Activated naive CD4-positive, alpha-beta T cell treated with anti-CD3 and anti-CD28 coated beads, Interleukin-2, amount 50 U/mL, for 16 hours (primary cell): ENCODE data around the gene SLC25A24.
"Not testable (repeated sequence)": the region's sequence is repeated elsewhere in the genome, so short reads cannot be mapped to it uniquely, and the experiment has no call there.

Experiments used
- DNase-seq: peaks from one replicate; pipeline ENCODE4 v3.0.0-alpha.2; 2020

Gene SLC25A24

GRCh38 chr1:108194051-108194450, 6.1 kb downstream of the SLC25A24 start:
- DNase-seq, result no peak

GRCh38 chr1:108193333-108193732, 6.8 kb downstream of the SLC25A24 start:
- no peak for DNase-seq

DNA sequence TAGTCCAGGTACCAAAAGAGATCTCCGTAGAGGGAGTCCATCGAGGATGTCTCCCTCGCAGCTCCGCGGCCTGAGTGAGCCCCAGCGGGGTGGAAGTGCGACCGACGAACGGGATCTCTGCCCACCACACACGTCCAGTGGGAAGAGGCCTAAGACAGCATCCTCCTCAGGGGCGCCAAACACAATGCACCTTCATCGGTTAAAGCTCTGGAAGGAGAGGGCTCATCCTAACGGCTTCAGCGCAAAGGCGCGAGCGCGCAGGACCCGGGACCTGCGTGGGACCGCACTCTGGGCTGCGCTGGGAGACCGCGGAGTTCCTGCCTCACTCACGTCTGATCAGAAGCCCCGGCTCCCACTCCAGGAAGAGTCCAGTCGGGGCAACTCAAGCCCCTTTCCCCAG, 7.6 kb downstream of the SLC25A24 start:
- no peak for DNase-seq

- no peak for DNase-seq
These were observed 9.3 kb downstream of the SLC25A24 start for GRCh38 chr1:108190686-108191416.

- no peak for DNase-seq
These were observed 10.0 kb downstream of the SLC25A24 start for GRCh38 chr1:108190001-108190634.

DNA sequence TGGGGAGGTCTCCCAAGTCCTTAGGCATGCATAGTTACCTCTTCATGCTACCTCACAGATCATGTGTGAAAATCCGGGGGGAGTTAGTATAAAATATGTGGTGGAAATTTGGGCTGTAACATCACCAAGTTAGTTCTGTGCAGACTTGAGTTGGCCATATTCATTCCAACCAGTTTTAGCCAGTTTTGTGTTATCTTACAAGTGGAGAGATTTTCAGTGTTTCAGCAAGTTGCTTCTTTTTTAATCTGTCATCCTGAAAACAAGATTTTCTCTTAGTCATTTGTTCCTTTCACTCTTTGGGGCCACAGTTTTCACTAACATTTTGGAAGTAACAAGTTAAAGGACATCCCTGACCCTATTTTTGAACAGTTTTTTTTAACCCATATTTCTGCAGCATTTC, 11.3 kb downstream of the SLC25A24 start:
- DNase-seq, result no peak

- DNase-seq, result no peak
These were observed 17.0 kb downstream of the SLC25A24 start for GRCh38 chr1:108182959-108183700.

DNA sequence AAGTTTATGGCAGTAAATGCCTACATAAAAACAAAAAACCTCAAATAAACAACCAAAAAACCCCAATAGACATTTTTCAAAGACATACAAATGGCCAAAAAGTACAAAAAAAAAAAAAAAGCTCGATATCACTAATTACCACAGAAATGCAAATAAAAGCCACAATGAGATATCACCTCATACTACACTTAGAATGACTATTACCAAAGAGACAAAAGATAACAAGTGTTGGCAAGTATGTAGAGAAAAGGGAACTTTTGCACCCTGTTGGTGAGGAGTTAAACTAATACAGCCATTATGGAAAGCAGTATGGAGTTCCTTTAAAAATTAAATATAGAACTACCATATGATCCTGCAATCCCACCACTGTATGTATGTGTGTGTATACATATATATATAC, 21.1 kb downstream of the SLC25A24 start:
- no peak for DNase-seq

DNA sequence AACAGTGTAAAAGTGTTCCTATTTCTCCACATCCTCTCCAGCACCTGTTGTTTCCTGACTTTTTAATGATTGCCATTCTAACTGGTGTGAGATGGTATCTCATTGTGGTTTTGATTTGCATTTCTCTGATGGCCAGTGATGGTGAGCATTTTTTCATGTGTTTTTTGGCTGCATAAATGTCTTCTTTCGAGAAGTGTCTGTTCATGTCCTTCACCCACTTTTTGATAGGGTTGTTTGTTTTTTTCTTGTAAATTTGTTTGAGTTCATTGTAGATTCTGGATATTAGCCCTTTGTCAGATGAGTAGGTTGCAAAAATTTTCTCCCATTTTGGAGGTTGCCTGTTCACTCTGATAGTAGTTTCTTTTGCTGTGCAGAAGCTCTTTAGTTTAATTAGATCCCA, 37.7 kb downstream of the SLC25A24 start:
- DNase-seq, result not testable (repeated sequence)

GRCh38 chr1:108159951-108160350, 40.2 kb downstream of the SLC25A24 start:
- not testable (repeated sequence) for DNase-seq

- DNase-seq, result no peak
These were observed 41.2 kb downstream of the SLC25A24 start for GRCh38 chr1:108158893-108159453.

DNA sequence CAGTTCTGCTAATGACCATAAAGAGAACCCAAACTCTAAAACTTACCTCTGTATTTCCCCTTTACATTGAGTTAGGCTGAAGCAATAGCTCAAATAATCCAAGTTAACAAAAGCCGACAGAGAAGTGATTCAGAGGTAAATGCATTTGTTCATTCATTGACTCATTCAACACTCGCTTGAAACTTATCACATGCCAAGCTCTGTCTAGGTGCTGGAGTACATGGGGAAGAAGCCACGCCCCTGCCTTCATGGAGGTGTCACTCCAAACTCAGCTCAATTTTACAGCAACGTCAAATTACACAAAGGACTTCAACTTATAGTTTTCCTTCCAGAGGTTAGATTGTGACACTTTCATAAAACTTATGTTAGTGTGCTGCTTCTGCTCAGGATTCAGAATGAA, 45.8 kb downstream of the SLC25A24 start:
- DNase-seq, result no peak

- DNase-seq, result no peak
These were observed 47.3 kb downstream of the SLC25A24 start for GRCh38 chr1:108152782-108153222.

DNA sequence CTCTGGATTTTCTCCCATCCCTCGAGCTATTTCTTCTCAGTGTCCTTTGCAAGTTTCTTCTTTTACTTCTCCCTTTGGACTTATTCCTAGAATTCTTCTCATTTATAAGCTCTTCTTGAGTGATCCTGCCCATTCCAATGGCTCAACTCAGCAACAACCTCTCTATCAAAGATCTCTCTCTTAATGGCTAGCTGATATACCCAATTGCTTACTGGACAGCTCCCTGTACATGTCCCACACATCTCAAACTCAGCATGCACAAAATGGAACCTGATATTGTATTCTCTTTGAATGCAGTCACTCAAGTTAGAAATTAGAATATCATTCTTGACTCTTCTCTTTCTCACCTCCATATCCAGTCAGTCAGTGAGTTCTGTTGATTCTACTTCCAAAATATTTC, 48.6 kb downstream of the SLC25A24 start:
- no peak for DNase-seq

GRCh38 chr1:108149796-108150467, 50.2 kb downstream of the SLC25A24 start:
- DNase-seq, result no peak

DNA sequence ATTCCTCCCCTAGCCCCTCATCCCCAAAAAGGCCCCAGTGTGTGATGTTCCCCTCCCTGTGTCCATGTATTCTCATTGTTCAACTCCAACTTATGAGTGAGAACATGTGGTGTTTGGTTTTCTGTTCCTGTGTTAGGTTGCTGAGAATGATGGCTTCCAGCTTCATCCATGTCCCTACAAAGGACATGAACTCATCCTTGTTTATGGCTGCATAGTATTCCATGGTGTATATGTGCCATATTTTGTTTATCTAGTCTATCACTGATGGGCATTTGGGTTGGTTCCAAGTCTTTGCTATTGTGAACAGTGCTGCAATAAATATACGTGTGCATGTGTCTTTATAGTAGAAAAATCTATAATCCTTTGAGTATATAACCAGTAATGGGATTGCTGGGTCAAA, 55.6 kb downstream of the SLC25A24 start:
- not testable (repeated sequence) for DNase-seq

DNA sequence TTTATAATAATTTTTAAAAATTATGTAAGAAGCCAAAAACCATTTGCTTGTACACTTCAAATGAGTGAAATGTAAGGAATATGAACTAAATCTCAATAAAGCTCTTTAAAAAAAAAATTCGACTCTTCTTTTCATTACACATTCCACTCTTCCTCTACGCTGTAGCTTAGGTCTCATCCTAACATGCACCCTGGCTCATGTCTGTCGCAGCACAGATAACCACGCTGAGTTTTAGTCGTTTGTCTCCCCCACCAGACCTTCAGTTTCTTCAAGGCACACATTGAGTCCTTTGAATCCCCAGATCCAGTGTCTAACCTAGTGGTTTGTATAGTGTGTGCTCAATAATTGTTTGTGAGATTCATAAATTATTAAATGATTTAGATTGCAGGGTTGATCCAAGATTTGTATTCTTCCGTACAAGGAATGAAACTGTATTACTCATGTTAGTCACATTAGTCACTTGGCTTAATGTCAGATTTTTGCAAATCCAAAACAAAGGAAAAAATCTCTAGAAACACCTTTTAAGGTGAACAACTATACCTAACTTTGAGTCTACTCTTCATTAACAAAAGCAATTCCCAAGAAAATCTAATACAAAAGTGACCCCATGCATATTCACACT, 57.3 kb downstream of the SLC25A24 start:
- no peak for DNase-seq

- no peak for DNase-seq
These were observed 57.9 kb downstream of the SLC25A24 start for GRCh38 chr1:108142258-108142657.

GRCh38 chr1:108141621-108142020, 58.5 kb downstream of the SLC25A24 start:
- no peak for DNase-seq

DNA sequence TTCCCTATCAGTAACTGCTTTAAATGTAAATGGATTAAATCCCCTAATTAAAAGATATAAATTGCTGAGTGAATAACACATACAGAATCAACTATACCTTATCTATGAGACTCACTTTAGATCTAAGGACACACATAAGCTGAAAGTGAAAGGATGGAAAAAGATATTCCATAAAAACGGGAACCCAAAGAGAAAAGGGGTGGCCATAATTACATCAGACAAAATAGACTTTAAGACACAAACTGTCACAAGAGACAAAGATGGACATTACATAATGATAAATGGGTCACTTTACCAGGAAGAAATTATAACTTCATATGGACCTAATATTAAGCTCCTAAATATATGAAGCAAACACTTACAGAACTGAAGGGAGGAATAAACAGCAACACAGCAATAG, 59.2 kb downstream of the SLC25A24 start:
- DNase-seq, result no peak

DNA sequence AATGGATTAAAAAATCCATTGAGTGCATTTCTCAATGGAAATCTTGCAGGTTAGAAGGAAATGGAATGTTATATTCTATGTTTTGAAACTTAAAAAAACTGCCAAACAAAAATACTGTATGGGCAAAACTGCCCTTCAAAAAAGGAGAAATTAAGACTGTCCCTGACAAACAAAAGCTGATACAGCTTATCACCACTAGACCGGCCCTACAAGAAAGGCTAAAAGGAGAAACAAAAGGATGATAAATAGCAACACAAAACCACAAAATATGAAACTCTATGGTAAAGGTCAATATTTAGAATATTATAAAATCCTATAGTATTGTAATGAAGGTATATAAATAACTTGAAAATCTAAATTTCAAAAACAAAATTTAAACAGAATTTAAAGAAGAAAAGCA, 60.0 kb downstream of the SLC25A24 start:
- no peak for DNase-seq

GRCh38 chr1:108139555-108139954, 60.6 kb downstream of the SLC25A24 start:
- not testable (repeated sequence) for DNase-seq
